ENCODE measurements around the gene POM121.
"Not testable (repeated sequence)": the region's sequence is repeated elsewhere in the genome, so short reads cannot be mapped to it uniquely, and the experiment has no call there.

The POM121 gene

DNA sequence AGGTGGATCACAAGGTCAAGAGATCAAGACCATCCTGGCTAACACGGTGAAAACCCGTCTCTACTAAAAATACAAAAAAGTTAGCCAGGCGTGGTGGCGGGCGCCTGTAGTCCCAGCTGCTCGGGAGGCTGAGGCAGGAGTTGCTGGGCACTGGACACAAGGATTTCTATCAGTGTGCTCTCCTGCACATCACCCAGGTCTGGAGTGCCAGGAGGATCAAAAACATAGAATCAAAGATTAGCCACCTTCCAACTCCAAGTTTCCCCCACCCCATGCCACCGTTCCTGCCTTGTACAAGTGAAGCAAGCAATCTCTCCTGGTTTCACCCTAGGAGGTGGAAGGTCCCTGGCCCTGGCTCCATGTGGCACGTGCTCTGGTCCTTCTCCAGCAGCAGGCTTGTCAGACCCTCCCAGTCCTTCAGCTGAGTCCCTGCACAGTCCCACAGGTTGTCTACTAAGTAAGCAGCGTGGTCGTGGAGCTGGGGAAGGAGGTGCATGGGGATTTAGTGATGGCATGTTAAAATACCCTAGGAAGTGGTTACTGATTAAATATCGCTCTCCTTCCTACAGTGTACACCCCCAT, 73.1 kb downstream of the POM121 start:
- DNase-seq (ENCODE audit: low spot score): not testable (repeated sequence)
